ENCODE measurements around the gene TMEM121B.

DNA sequence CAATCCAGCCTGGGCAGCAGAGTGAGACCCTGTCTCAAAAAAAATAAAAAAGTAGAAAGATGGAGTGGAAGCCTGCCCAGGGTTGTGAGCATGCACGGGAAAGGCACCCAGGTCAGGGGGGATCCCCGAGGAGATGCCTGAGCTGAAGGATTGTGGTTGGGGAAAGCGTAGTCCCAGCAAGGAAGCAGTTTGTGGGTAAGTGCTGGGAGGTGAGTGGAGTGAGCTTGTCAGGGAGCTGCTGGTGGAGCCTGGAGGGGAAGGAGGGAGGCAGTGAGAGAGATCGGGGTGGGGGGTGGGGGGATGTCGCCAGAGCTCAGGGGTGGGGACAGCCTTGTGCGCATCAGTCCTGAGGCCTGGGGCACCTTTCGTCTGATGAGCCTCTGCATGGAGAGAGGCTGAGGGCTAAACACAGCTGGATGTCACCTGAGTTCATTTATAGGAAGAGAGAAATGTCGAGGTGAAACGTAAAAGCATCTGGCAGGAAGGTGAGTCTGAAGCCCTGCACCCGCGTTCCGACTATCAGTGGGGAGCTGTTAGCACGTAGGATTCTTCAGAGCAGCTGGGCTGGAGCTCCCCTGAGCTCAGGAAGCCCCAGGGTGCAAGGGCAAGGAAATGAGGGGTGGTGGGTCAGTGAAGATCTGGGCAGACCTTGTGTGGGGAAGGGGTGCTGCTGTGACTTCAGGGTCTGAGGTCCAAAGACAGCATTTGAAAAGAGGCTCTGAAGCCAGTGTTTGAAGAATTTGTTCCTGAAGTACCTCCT, 10.2 kb downstream of the TMEM121B start:
- TF ChIP-seq, protein P1, sequence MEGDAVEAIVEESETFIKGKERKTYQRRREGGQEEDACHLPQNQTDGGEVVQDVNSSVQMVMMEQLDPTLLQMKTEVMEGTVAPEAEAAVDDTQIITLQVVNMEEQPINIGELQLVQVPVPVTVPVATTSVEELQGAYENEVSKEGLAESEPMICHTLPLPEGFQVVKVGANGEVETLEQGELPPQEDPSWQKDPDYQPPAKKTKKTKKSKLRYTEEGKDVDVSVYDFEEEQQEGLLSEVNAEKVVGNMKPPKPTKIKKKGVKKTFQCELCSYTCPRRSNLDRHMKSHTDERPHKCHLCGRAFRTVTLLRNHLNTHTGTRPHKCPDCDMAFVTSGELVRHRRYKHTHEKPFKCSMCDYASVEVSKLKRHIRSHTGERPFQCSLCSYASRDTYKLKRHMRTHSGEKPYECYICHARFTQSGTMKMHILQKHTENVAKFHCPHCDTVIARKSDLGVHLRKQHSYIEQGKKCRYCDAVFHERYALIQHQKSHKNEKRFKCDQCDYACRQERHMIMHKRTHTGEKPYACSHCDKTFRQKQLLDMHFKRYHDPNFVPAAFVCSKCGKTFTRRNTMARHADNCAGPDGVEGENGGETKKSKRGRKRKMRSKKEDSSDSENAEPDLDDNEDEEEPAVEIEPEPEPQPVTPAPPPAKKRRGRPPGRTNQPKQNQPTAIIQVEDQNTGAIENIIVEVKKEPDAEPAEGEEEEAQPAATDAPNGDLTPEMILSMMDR (IDR thresholded peaks at IDR 0.05): no peak
- no peak for TF ChIP-seq EP300 (IDR thresholded peaks at IDR 0.05)
